ENCODE data around the gene NELFB.
A peak's percentile ranks its signal among the peaks of the same experiment; 100 is the strongest.

NELFB gene

DNA sequence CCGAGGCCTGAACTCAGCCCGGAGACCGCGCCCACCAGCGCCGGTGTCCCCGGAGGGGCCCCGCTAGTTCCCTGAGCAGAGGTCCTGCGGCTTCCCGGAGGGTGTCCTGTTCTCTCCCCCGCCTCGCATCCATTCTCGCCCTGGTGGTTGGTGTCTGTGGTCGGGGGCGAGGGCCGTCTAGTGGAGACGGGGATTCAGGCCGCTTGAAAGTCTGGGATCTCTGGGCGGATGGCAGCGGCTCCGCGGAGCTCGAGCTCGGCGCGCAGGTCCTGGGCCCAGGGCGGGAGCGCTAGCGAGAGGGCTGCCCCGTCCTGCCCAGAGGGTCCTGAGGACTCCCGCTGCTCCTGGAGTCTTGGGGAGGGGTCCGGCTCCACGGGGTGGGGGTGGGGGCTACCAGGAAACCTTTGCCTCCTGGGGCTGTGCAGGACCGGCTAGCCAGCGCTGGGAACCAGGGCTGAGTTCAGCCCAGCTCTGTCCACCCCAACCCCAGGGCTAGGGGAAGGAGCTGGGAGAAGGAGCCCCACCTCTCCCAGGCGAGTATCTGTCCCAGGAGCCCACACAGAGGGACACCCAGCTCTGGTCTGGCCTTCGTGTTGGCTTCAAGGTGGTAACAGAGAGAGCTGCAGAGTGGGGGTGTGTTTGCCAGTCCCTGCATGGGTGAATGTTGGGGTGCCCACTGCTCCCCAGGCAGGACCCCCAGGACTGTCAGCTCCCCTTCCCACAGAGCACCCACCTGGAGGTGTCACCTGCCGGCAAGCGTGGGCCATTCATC lies 26.4 kb downstream of the NELFB start:
- DNase-seq (ENCODE audit: low spot score): no peak

- peak; percentile 90 for DNase-seq (ENCODE audit: low spot score)
These were observed 31.9 kb downstream of the NELFB start for GRCh38 chr9:137286975-137287383.

DNA sequence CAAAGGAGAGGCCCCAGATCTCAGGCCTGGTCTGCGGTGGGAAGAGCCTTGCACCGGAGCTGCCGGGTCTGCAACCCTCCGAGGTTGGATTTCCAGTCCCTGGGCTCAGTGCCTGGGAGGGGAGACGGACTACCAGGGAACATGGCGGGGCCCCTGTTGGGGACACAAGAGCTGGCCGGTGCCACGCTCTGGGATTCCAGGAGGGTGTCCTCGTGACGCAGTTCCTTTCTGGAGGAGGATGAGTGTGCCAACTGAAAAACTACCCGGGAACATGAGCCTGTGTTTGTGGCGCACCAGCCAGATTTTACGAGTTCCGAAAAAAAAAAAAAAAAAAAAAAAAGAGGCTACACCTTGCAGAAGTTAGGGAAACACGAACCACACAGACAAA lies 38.0 kb downstream of the NELFB start:
- no peak for DNase-seq (ENCODE audit: low spot score)

GRCh38 chr9:137293482-137294090 lies 38.5 kb downstream of the NELFB start:
- DNase-seq (ENCODE audit: low spot score): no peak

GRCh38 chr9:137294091-137294680 lies 39.1 kb downstream of the NELFB start:
- DNase-seq (ENCODE audit: low spot score): peak; percentile 47

DNA sequence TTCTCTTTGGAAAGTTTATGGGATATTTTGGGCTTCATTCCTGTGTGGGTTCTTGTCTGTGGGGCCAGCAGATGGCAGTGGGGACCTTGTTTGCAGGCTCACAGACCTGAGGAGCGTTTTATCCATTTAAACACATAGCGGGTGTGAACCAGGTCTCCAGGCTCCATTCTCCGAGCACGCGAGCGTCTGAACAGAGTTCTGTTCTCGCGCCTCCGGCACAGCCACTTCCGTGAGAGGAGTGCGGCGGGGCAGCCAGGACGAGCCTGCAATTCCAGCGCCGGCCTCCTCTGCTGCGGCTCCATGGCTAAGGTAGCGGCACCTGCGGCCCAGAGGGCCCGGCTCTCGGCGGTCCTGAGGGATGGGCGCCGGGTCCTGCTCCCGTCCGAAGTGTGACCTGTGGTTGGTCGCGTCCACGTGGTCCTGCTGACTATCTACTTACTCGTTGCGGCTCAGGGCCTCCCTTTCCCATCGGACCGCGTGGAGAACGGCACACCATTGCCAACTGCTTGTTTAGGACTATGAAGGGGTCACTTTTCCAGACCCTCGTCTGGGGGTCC lies 39.6 kb downstream of the NELFB start:
- DNase-seq (ENCODE audit: low spot score): no peak

- no peak for DNase-seq (ENCODE audit: low spot score)
These were observed 40.2 kb downstream of the NELFB start for GRCh38 chr9:137295238-137295811.

DNA sequence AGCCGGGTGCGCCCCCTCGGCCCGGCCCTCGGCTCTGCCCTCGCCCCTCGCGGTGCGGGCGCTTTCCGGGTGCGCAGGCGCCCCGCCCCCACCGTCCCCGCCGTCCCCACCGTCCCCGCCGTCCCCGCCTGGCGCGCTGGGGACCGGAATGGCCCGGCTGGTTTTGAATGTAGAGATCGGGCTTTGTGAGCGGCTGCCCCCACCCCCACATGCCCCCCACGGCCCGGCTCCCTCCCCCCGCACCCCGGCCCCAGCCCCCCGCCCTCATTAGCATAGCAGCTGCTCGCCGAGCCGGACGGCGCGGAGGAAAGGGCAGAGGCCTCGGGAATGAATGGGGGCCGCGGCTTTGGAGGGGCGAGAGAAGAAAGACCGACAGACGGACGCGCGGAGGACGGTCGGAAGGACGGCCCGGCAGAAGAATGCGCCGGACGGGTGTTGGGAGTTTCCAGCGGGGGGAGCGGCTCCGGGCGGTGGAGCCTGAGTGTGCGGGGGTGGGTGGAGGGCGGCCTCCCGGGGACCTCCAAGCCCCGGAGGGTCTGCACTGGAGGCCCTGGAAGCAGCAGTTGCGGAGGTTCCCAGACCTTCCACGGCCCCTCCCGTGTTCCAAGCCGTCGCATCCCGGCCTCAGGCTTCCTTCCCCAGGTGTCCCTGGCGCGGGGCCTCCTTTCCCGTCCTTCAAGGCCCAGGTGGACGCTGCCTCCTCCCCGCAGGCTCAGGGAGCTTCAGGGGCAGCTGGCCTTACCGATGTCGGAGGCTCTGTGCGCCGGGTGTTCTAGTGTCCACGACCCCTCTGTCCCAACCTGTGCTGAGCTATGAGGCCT lies 40.9 kb downstream of the NELFB start:
- no peak for DNase-seq (ENCODE audit: low spot score)

DNA sequence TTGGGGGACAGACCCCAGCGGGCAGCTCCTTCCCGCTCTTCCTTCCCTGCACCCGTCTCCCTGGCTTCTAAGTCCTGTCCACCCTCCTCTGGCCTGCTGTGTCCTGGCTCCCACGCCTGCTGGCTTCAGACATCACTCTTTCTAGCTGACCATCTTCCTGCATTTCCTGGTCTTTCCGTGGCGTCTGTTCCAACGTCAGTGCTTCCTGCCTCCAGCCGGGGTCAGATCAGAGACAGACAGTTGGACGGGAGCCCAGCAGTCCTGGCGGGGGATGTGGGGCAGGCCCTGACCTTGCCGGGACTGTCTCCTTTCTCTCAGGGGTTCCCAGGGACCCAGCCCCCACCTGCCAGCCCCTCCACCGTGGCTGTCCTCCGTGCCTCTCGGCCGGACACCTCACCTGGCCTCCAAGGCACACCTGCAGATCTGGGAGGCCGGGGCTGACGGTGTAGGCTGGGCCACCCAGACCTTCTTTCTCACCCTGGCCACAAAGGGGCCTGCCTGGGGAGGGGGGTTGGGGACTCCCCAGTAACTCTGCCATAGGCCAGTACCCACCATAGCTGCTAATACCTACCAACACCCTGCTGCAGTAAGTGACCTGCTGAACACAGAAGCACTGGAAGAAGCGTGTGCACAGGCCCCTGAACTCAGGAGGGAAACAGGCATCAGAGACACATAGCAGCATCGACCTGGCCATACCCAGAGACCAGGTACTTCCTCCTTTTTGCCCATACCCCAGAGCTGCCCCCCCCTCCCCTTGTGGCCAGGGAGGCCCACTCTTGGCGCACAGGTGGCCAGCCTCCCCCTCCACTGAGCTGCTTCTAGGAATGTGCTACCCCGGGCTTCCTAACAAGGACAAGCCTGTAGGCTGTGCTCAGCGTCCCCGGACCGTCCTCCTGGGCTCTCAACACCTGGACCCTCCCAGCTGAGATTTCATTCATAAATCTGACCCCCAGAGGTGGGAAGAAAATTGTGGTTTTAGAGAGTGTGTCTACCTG lies 41.8 kb downstream of the NELFB start:
- DNase-seq (ENCODE audit: low spot score): no peak

DNA sequence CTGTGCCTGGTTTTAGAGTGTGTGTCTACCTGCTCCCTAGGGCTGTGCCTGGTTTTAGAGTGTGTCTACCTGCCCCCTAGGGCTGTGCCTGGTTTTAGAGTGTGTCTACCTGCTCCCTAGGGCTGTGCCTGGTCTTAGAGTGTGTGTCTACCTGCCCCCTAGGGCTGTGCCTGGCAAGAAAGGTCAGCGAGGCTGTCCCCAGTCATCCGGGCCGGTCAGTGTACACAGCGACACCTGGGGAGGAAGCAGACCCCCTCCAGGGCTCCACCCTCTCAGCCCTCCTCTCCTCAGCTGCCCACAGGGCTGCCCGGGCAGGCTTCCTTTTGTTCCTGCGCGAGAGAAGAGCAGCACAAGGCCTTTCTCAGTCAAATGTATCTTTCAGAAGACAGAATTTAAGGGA lies 42.8 kb downstream of the NELFB start:
- no peak for DNase-seq (ENCODE audit: low spot score)

DNA sequence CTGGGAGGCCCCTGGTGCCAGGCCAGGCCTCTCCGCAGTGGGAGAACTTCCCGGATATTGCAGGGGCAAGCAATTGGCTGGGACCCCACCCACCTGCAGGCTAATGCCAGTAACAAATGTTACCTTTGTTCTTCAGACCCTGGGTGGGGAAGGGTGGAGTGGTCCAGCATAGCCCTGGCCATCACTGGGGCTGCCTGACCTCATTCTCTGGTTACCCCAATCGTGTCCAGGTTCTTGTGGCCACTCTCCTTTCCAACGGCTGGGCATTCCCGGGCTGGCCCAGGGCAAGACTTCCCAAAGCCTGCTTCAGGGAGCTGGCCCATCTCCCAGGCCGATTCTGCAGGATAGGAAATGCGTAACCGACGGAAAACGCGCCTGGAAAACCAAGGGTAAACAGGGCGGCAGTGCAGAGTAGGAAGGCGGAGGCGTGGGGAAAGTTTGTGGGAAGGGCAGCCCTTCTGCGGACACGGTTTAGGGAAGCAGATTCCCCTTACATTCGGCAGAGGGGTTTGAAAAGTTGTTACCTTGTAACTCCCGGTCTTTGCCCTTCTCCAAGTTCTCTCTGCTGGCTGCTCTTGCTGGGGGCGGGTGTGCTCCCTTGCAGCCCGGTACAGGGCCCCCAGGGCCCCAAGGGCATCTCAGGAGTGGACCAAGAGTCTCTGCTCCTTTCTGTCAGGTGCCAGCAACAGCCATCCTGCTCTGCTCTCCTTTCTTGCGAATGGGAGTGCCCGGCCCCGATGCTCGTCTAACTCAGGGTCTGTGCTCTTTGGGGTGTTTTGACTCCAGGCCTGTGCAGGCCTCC lies 43.5 kb downstream of the NELFB start:
- DNase-seq (ENCODE audit: low spot score): no peak

DNA sequence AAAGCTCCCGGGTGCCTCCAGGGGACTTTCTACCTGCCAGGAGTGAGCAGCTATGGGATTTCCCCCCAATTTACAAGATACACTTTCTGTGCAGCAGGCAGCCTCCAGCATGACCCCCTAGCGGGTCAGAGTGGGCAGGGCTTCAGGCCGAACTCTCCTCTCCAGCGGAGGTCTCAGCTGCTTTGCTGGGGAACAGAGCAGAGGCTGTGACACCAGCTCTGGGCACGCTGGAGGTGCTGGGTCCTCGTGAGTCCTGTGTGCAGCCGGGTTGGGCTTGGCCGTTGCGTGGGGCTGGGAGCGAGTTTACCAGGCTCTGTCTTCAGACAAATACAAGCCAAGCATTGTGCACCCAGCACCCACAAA lies 44.1 kb downstream of the NELFB start:
- DNase-seq (ENCODE audit: low spot score): no peak

DNA sequence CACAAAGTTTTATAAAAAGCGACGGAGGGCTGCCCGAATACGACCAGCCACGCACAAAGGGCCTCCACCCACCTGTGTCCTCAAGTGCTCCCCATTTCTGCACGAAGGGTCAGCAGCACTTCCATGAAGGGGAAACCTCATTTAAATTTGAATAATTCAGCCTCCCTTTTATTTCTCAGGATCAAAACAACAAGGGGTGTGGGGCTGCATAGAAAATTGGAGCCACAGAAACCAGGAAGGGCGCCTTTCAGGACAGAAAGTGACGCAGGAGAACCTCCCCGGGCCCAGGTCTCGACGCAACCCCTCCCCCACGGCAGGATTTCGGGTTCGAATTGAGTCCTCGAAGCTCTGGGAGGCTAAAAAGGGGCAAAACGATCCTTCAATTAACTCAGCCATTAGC lies 44.8 kb downstream of the NELFB start:
- no peak for DNase-seq (ENCODE audit: low spot score)

- no peak for DNase-seq (ENCODE audit: low spot score)
These were observed 45.5 kb downstream of the NELFB start for GRCh38 chr9:137300567-137301080.

DNA sequence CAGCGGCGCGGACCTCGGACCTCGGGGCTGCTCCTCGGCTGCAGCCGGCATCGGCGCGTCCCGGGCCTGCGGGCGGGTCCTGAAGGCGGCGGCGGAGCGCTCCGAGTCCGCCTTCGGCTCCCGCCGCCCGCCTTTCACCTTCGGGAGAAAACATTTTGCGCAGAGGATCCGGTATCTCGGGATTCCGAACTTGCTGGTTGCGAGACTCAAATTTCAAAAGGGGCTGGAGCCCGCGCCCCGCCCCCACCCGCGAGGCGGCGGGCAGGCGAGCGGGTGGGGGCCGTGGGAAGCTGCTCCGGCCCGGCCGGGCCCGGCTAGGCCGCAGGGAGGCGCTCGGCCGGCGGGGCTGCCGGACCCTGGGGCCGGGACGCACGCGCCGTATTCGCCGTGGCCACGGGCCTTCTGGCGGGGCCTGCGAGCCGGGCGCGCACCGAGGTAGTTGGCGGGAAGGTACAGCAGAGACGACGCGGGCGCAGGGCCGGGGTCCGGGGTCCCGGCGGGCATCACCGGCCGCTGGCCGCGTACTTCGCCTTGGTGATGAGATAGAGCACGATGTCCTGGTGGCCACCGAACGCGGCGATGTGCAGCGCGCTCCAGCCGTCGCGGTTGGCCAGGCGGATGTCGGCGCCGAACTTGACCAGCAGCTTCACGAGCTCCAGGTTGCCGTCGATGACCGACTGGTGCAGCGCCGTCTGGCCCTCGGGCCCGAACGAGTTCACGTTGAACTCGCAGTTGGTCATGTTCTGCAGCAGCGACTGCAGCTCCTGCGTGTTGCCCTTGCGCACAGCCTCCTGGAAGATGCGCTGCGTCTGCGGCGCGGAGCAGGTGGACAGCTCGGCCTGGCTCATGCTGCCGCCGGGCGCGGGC lies 46.2 kb downstream of the NELFB start:
- no peak for DNase-seq (ENCODE audit: low spot score)

- DNase-seq (ENCODE audit: low spot score): no peak
These were observed 47.0 kb downstream of the NELFB start, which contains the start of gene NRARP for GRCh38 chr9:137302118-137302448. Gene NRARP (minus strand): TSS chr9:137302271. CDS start chr9:137301928, 343 bp downstream.

GRCh38 chr9:137302449-137303150 lies 47.5 kb downstream of the NELFB start:
- DNase-seq (ENCODE audit: low spot score): no peak
